Articular chondrocyte of knee joint (primary cell): ENCODE measurements around the gene AQR. TPM values are rescaled to one million over a fixed set of nuclear protein-coding genes. Genes with fewer than 3 reads are reported as not detected.

Experiments used
- total RNA-seq: library from RNA; depleted of rRNA; stranded (reverse); fragments of >200 nt; gene quantifications from 2 replicates; pipeline ENCODE4 v1.2.3, GENCODE V29; 2012

Gene AQR
- total RNA-seq, result 34.8 and 35.0 TPM in 2 replicates

DNA sequence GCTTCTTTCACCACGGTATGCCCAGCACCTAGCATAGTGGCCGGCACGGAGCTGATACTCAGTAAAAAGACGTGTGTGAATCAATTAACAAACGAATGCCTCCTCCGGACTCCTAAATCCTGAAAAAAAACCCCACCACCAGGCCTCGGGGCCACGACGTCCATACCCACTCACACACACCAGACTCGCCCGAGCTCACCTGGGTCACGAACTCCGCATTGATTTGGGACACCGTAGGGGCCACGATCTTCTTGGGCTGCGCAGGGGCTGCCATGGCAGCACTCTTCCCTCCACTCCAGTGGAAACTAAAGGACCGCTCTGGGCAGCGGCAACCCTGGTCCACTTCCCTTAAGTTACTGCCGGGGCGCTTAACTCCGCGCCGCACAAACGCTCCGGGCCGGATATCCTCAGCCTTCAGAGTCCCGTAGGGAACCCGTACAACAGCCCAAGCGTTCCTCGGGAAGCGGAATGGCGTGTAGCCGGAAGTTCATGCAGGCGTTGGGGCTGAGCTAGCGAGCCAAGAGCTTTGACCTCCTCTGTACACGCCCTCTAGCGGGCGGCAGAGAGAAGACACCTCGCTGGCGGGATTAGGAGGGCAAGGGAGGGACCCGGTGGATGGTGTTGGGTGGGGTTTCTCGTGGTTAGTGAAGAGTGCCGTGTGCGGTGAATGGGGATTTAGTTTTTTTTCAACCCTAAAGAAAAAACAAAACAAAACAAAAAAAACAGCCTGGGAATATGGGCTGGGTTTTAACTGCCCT is at the start of gene AQR:
AQR (minus strand) TSS at position 403 of the 758 bp plus-strand sequence; CDS start at position 274, 129 bp downstream.

GRCh38 chr15:34988027-34988902 is 18.7 kb upstream of the AQR start, which contains the start of gene ZNF770:
Gene ZNF770, minus strand, starts transcription at chr15:34988287. Its CDS starts 4,853 bp downstream, at chr15:34983434.

Other genes starting within 250 kb of the AQR start
- not detected in 2 replicates for gene GJD2, start 214.7 kb downstream of the AQR start, total RNA-seq
- 0.78 and 1.2 TPM in 2 replicates for gene ACTC1, start 174.2 kb downstream of the AQR start, total RNA-seq
- gene ZNF770, start 18.5 kb upstream of the AQR start, total RNA-seq, result 45.5 and 47.7 TPM in 2 replicates
- 0.43 and 0.91 TPM in 2 replicates for gene NANOGP8, start 115.6 kb upstream of the AQR start, total RNA-seq